Activated T-cell treated with anti-CD3 and anti-CD28 coated beads, Interleukin-2, amount 50 U/mL, for 4 hours (primary cell): Measurements from ENCODE around the gene KCNN1. TPM values are rescaled to one million over a fixed set of nuclear protein-coding genes. Genes with fewer than 3 reads are reported as not detected.
A peak's percentile ranks its signal among the peaks of the same experiment; 100 is the strongest.

Source experiments
- ATAC-seq, 2 donors: fragments of 200-7000 bp; cut with Tn5 transposase; one replicate each; pipeline ENCODE4 v1.10.0; 2021
- DNase-seq: peaks from one replicate; pipeline ENCODE4 v3.0.0-alpha.2; 2020
- H3K27me3 Mint-ChIP-seq: one replicate; pipeline ENCODE4 v1.8.0; 2021; ENCODE audit warnings: low read depth, mixed read lengths
- H3K36me3 Mint-ChIP-seq: one replicate; pipeline ENCODE4 v1.8.0; 2022; ENCODE audit warnings: mixed read lengths; ENCODE audit not compliant: insufficient read depth
- H3K4me1 Mint-ChIP-seq: one replicate; pipeline ENCODE4 v1.8.0; 2021; ENCODE audit warnings: low read depth, mixed read lengths
- H3K4me3 Mint-ChIP-seq: one replicate; pipeline ENCODE4 v1.8.0; 2021; ENCODE audit warnings: mild to moderate bottlenecking, moderate library complexity, mixed read lengths
- H3K9me3 Mint-ChIP-seq: one replicate; pipeline ENCODE4 v1.8.0; 2021; ENCODE audit warnings: mixed read lengths
- total RNA-seq, 3 donors: library from RNA; stranded (reverse); gene quantifications; one replicate each; pipeline ENCODE4 v1.2.1, GENCODE V29; 2021

Gene KCNN1
- total RNA-seq, 3 donors from 2014 or later = 0.24 to 0.32 TPM; not detected in 1

DNA sequence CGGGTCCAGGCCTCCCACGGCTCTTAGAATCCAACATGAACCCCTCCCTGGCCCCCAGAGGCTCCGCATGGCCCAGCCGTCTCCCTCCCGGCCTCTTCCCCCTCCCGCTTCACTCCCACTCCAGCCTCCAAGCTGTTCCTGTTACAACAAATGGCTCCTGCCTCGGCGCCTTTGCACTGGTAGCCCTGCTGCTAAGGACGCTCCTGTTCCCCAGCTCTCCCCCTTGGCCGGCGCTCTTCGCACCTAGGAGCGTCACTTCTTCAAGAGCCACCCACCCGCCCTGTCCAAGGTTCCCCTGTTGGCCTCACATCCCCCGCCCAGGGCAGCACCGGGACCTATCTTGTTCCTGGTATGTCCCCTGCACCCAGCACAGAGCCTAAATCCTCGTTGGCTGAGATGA, 24.7 kb upstream of the KCNN1 start:
- no peak for DNase-seq
- Mint-ChIP-seq H3K9me3 (no peaks in the 10 kb centered on the region), H3K36me3 (peaks cover 4% of the 10 kb centered on the region), H3K4me3 (no peak overlapping the region), H3K4me1 (peaks cover 10% of the 10 kb centered on the region), H3K27me3 (no peaks in the 10 kb centered on the region)
- no peak for ATAC-seq

- peaks cover 14% of the 10 kb centered on the region for H3K4me1 Mint-ChIP-seq
- no peaks in the 10 kb centered on the region for H3K9me3 Mint-ChIP-seq
- DNase-seq (no peak), ATAC-seq (no peak)
- H3K4me3 Mint-ChIP-seq = no peak overlapping the region
- H3K36me3 Mint-ChIP-seq = peaks cover 2% of the 10 kb centered on the region
- no peaks in the 10 kb centered on the region for H3K27me3 Mint-ChIP-seq
Observed at GRCh38 chr19:17942582-17943273, 24.2 kb upstream of the KCNN1 start.

GRCh38 chr19:17943274-17944221, 23.4 kb upstream of the KCNN1 start:
- peaks cover 2% of the 10 kb centered on the region for H3K36me3 Mint-ChIP-seq
- peaks cover 14% of the 10 kb centered on the region for H3K4me1 Mint-ChIP-seq
- ATAC-seq (no peak), DNase-seq (no peak)
- H3K27me3 Mint-ChIP-seq = no peaks in the 10 kb centered on the region
- no peak overlapping the region for H3K4me3 Mint-ChIP-seq
- no peaks in the 10 kb centered on the region for H3K9me3 Mint-ChIP-seq

GRCh38 chr19:17944301-17944700, 22.6 kb upstream of the KCNN1 start:
- Mint-ChIP-seq H3K9me3 (no peaks in the 10 kb centered on the region), H3K27me3 (peaks cover 3% of the 10 kb centered on the region), H3K4me1 (peaks cover 17% of the 10 kb centered on the region), H3K4me3 (no peak overlapping the region), H3K36me3 (peaks cover 2% of the 10 kb centered on the region)
- no peak for DNase-seq
- ATAC-seq = no peak

GRCh38 chr19:17946965-17947784, 19.7 kb upstream of the KCNN1 start:
- Mint-ChIP-seq H3K4me1 (peaks cover 40% of the 10 kb centered on the region), H3K27me3 (peaks cover 29% of the 10 kb centered on the region), H3K4me3 (peak overlapping the region; percentile 79), H3K9me3 (no peaks in the 10 kb centered on the region), H3K36me3 (no peaks in the 10 kb centered on the region)
- DNase-seq = no peak
- peak; percentile 27 to 36 for ATAC-seq

DNA sequence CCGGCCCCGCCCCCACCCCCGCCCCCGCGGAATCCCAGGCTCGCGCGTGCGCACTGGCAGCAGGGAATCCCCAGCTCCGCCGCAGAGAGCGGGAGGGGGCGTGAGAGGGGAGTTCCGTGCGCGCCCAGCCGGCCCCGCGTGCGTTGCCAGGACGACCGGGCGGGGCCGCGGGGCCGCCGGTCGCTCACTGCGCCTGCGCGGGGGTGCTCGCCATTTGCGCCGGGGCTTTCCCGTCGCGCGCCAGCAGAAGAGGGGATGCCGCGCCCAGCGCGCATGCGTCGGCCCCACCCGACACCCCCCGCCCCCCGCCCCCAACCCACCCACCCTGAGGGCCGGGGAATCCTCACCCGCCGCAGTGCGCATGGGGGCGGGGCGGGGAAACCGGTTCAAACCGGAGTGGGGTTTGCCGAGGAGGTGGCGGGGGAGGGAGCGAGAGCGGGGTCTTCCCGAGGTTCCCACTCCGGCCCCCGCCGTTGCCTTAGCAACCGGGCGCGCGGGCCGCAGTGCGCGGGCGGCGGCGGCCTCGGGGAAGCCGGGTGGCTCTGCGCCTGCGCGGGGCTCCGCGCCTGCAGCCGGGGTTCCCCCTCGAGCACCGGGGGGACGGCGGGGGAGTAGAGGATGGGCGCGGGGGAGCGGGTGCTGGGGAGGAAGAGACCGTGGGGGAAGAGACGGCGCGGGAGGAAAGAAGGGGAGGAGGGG, 18.9 kb upstream of the KCNN1 start:
- Mint-ChIP-seq H3K27me3 (peaks cover 35% of the 10 kb centered on the region), H3K4me3 (peak overlapping the region; percentile 76), H3K9me3 (no peaks in the 10 kb centered on the region), H3K36me3 (no peaks in the 10 kb centered on the region), H3K4me1 (peaks cover 42% of the 10 kb centered on the region)
- peak; percentile 95 for DNase-seq
- ATAC-seq = peak; percentile 70

DNA sequence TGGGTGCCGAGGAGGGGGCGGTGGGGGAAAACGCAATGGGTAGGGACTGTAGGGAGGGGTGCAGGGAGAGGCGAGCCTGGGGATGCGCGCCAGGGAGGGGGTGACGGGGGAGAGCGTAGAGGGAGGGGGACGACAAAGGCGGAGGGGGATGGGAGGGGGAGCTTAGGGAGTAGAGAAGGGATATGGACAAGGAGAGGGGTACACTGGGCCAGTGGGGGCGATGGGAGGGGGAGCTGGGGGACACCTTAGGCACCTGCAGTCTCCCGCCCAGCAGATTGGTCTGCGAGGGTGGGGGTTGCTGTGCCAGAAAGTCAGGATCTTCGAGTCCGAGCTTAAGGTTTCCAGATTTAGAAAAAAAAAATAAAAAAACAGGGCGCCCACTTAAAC, 18.4 kb upstream of the KCNN1 start:
- H3K36me3 Mint-ChIP-seq = no peaks in the 10 kb centered on the region
- H3K9me3 Mint-ChIP-seq = no peaks in the 10 kb centered on the region
- H3K27me3 Mint-ChIP-seq = peaks cover 40% of the 10 kb centered on the region
- peaks cover 42% of the 10 kb centered on the region for H3K4me1 Mint-ChIP-seq
- H3K4me3 Mint-ChIP-seq = peak overlapping the region; percentile 76
- DNase-seq = no peak
- ATAC-seq = no peak

- H3K27me3 Mint-ChIP-seq = peaks cover 47% of the 10 kb centered on the region
- no peaks in the 10 kb centered on the region for H3K9me3 Mint-ChIP-seq
- H3K36me3 Mint-ChIP-seq = no peaks in the 10 kb centered on the region
- peak overlapping the region; percentile 76 for H3K4me3 Mint-ChIP-seq
- H3K4me1 Mint-ChIP-seq = peaks cover 42% of the 10 kb centered on the region
- ATAC-seq (no peak), DNase-seq (no peak)
Observed at GRCh38 chr19:17948931-17949930, 17.7 kb upstream of the KCNN1 start.

- Mint-ChIP-seq H3K36me3 (no peaks in the 10 kb centered on the region), H3K9me3 (no peaks in the 10 kb centered on the region), H3K27me3 (peaks cover 54% of the 10 kb centered on the region), H3K4me3 (peak overlapping the region; percentile 69), H3K4me1 (peaks cover 42% of the 10 kb centered on the region)
- DNase-seq (no peak), ATAC-seq (no peak)
Observed at GRCh38 chr19:17949956-17950309, 17.0 kb upstream of the KCNN1 start.

- DNase-seq (peak; percentile 30), ATAC-seq (peak in 1 of 2 donors; percentile 18)
- H3K4me3 Mint-ChIP-seq = peak overlapping the region; percentile 69
- H3K27me3 Mint-ChIP-seq = peaks cover 54% of the 10 kb centered on the region
- H3K4me1 Mint-ChIP-seq = peaks cover 42% of the 10 kb centered on the region
- no peaks in the 10 kb centered on the region for H3K9me3 Mint-ChIP-seq
- H3K36me3 Mint-ChIP-seq = no peaks in the 10 kb centered on the region
Observed at GRCh38 chr19:17950310-17951156, 16.4 kb upstream of the KCNN1 start.

DNA sequence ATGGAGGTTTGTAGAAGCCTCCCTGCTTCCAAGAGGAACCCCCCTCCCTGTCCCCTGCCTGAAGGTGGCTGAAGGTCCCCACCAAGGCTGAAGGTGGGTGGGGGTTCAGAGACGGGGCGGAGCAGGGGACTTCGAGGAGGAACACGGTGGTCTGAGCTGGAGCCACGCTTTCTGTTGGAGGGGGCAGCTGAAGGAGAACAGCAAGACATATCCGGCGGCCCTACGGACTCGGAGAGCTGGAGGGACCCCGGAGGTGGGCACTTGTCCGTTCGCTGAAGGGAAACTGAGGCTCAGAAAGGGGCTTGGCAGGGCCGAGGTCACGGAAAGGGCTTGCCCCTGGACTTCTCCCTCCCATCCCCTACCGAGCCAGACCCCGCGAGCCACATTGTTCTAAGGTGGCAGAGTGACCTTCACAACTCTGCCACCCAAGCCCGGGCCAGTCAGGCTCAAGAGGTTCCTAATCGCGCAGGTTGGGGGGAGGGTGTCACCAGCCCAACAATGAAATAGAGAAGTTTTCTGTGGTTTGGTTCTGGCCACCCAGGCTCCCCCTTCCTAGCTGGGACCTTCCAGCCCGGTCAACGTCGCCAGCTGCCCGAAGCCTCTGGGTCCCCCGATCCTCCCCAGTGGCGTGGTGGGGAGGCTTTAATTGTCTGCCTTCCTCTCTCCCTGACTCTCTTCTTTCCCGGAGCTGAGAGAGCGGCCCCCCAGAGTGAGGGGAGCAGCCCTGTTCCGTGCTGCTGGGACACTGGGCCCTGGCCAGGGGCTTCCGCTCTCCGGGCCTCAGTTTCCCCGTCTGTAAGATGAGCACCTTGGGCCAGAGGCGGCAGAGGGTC, 15.5 kb upstream of the KCNN1 start:
- Mint-ChIP-seq H3K4me3 (no peak overlapping the region), H3K9me3 (no peaks in the 10 kb centered on the region), H3K27me3 (peaks cover 61% of the 10 kb centered on the region), H3K36me3 (no peaks in the 10 kb centered on the region), H3K4me1 (peaks cover 39% of the 10 kb centered on the region)
- DNase-seq (no peak), ATAC-seq (no peak)
